HFFc6 (cell line): ENCODE data around the gene ERO1A. TPM values are rescaled to one million over a fixed set of nuclear protein-coding genes. Genes with fewer than 3 reads are reported as not detected.

ENCODE experiments used
- DNase-seq: peaks from one replicate; pipeline ENCODE4 v3.0.0-alpha.2; 2018
- H3K27ac Mint-ChIP-seq: 2 replicates; pipeline ENCODE4 v1.8.0; 2020; ENCODE audit warnings: mild to moderate bottlenecking, mixed read lengths
- H3K27me3 Mint-ChIP-seq: 2 replicates; pipeline ENCODE4 v1.8.0; 2021; ENCODE audit warnings: mild to moderate bottlenecking, moderate library complexity, mixed read lengths; ENCODE audit not compliant: insufficient read depth
- H3K36me3 Mint-ChIP-seq: 2 replicates; pipeline ENCODE4 v1.8.0; 2021; ENCODE audit warnings: low read depth, mixed read lengths
- H3K4me1 Mint-ChIP-seq: 2 replicates; pipeline ENCODE4 v1.8.0; 2020; ENCODE audit warnings: low read depth, mixed read lengths
- H3K4me3 Mint-ChIP-seq: 2 replicates; pipeline ENCODE4 v1.8.0; 2020; ENCODE audit warnings: mild to moderate bottlenecking, moderate library complexity, mixed read lengths
- H3K9me3 Mint-ChIP-seq: 2 replicates; pipeline ENCODE4 v1.8.0; 2020; ENCODE audit warnings: mild to moderate bottlenecking, mixed read lengths
- CTCF ChIP-seq: fragments of 200-600 bp; sonication (generic); IDR thresholded peaks from 2 replicates; pipeline ENCODE4 v1.5.0; 2021; ENCODE audit warnings: antibody characterized with exemption, mild to moderate bottlenecking
- total RNA-seq, 6 experiments: library from RNA; stranded (reverse); fragmentation: NEBNext Ultra II Directional; extraction: Animal tissue kit (Norgen Biotek cat#: 25700); gene quantifications; 2 replicates in 1 of 6; 3 replicates in 5 of 6; pipeline ENCODE4 v1.2.3, GENCODE V29; 2021

ERO1A gene
- total RNA-seq, 6 experiments from 2014 or later, result 55.6 to 64.8 (median 59.6) TPM

GRCh38 chr14:52661314-52661713, 34.0 kb downstream of the ERO1A start:
- Mint-ChIP-seq H3K36me3 (no peaks in the 10 kb centered on the region; the same call in 1 of the 2 replicates), H3K4me3 (no peak overlapping the region)
- TF ChIP-seq CTCF, result no peak

GRCh38 chr14:52660832-52661231, 34.5 kb downstream of the ERO1A start:
- no peak for TF ChIP-seq CTCF
- Mint-ChIP-seq H3K27me3 (no peaks in the 10 kb centered on the region; the same call in 1 of the 2 replicates), H3K27ac (no peak overlapping the region), H3K4me3 (no peak overlapping the region), H3K4me1 (no peaks in the 10 kb centered on the region), H3K9me3 (no peaks in the 10 kb centered on the region), H3K36me3 (no peaks in the 10 kb centered on the region; the same call in 1 of the 2 replicates)
- no peak for DNase-seq

More at GRCh38 chr14:52661314-52661713, 34.0 kb downstream of the ERO1A start:
- no peaks in the 10 kb centered on the region for H3K9me3 Mint-ChIP-seq
- no peak for DNase-seq
- no peaks in the 10 kb centered on the region for H3K27me3 Mint-ChIP-seq
- no peak overlapping the region for H3K27ac Mint-ChIP-seq
- no peaks in the 10 kb centered on the region for H3K4me1 Mint-ChIP-seq

GRCh38 chr14:52660325-52660724, 35.0 kb downstream of the ERO1A start:
- Mint-ChIP-seq H3K27me3 (no peaks in the 10 kb centered on the region; the same call in 1 of the 2 replicates), H3K27ac (no peak overlapping the region), H3K9me3 (no peaks in the 10 kb centered on the region), H3K36me3 (no peaks in the 10 kb centered on the region; the same call in 1 of the 2 replicates), H3K4me3 (no peak overlapping the region), H3K4me1 (no peaks in the 10 kb centered on the region)
- DNase-seq, result no peak
- no peak for TF ChIP-seq CTCF

DNA sequence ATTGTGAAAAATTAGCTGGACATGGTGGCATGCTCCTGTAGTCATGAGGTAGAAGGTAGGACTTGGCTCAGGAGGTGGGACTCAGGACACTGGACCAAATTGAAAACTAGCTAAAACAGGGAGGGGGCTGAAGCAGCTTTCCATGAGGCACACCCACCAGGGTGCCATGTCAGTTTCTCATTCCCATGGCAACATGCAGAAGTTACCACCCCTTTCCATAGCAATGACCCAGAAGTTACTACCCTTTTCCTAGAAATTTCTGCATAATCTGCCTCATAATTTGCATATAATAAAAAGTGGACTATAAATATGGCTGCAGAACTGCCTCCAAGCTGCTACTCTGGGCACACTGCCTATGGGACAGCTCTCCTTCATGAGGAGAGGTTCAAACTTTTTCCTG, 38.5 kb downstream of the ERO1A start:
- H3K36me3 Mint-ChIP-seq, result peaks cover 5% of the 10 kb centered on the region; the same call in 1 of the 2 replicates

GRCh38 chr14:52650774-52651173, 44.6 kb downstream of the ERO1A start:
- H3K4me3 Mint-ChIP-seq, result no peak overlapping the region
- H3K27me3 Mint-ChIP-seq, result no peaks in the 10 kb centered on the region
- peaks cover 13% of the 10 kb centered on the region; the same call in 1 of the 2 replicates for H3K36me3 Mint-ChIP-seq
- H3K9me3 Mint-ChIP-seq, result no peaks in the 10 kb centered on the region
- no peaks in the 10 kb centered on the region for H3K4me1 Mint-ChIP-seq
- no peak overlapping the region for H3K27ac Mint-ChIP-seq
- TF ChIP-seq CTCF, result peak; percentile 12; the same call in 1 of the 2 replicates
- DNase-seq, result no peak

More for the DNA sequence above, 38.5 kb downstream of the ERO1A start:
- H3K27ac Mint-ChIP-seq, result no peak overlapping the region
- DNase-seq, result no peak
- no peak for TF ChIP-seq CTCF
- no peaks in the 10 kb centered on the region; the same call in 1 of the 2 replicates for H3K27me3 Mint-ChIP-seq
- no peak overlapping the region for H3K4me3 Mint-ChIP-seq
- no peaks in the 10 kb centered on the region for H3K9me3 Mint-ChIP-seq
- no peaks in the 10 kb centered on the region for H3K4me1 Mint-ChIP-seq
